H1 (cell line): ENCODE data around the gene SLC39A9. TPM values are rescaled to one million over a fixed set of nuclear protein-coding genes. Genes with fewer than 3 reads are reported as not detected.

Experiments used
- BCL11A ChIP-seq, 2 experiments: IDR thresholded peaks; one replicate each; pipeline ENCODE4 v1.6.1; 2011; ENCODE audit warnings: low read depth in 2 of 2, low read length in 2 of 2, mild to moderate bottlenecking in 2 of 2
- CREB1 ChIP-seq: IDR thresholded peaks from 2 replicates; pipeline ENCODE4 v1.6.1; 2012; ENCODE audit warnings: inconsistent platforms
- CTBP2 ChIP-seq: IDR thresholded peaks from 2 replicates; pipeline ENCODE4 v1.7.0; 2011; ENCODE audit warnings: borderline replicate concordance, mild to moderate bottlenecking, moderate library complexity, mixed read lengths, low read length; ENCODE audit not compliant: insufficient read depth, insufficient read length
- SUZ12 ChIP-seq: fragments of 200-600 bp; sonication (generic); IDR thresholded peaks from 2 replicates; pipeline ENCODE4 v1.6.1; 2012; ENCODE audit warnings: mild to moderate bottlenecking, inconsistent platforms, low read length, moderate library complexity, mixed read lengths
- TAF1 ChIP-seq: IDR thresholded peaks from 2 replicates; pipeline ENCODE4 v1.6.1; 2011; ENCODE audit warnings: mild to moderate bottlenecking, low read depth, low read length
- TBP ChIP-seq: IDR thresholded peaks from 2 replicates; pipeline ENCODE4 v1.6.1; 2011; ENCODE audit warnings: low read depth, low read length, improper control_type of control experiment
- polyA plus RNA-seq, 7 experiments: library from polyadenylated mRNA; depleted of rRNA in 3 of 7; stranded (reverse) in 5 of 7; unstranded in 2 of 7; fragments of >200 nt in 5 of 7; fragments of 200-250 nt in 2 of 7; gene quantifications; 1 replicate in 5 of 7; 2 replicates in 1 of 7; 4 replicates in 1 of 7; pipeline versions ENCODE4 v1.2.1 to v1.2.3, GENCODE V29; 2011 to 2013; ENCODE audit warnings: missing spikeins in 2 of 7, mixed read lengths in 2 of 7
- total RNA-seq: library from RNA; stranded (reverse); fragmentation: NEBNext Ultra II Directional; extraction: Animal tissue kit (Norgen Biotek cat#: 25700); gene quantifications from 2 replicates; pipeline ENCODE4 v1.2.1, GENCODE V29; 2021

Gene SLC39A9
- total and polyA plus RNA-seq, 2 of the 8 experiments (the other 6 are each of a cell fraction or from before 2014, with no cell fraction given) = 31.0 to 44.2 TPM

DNA sequence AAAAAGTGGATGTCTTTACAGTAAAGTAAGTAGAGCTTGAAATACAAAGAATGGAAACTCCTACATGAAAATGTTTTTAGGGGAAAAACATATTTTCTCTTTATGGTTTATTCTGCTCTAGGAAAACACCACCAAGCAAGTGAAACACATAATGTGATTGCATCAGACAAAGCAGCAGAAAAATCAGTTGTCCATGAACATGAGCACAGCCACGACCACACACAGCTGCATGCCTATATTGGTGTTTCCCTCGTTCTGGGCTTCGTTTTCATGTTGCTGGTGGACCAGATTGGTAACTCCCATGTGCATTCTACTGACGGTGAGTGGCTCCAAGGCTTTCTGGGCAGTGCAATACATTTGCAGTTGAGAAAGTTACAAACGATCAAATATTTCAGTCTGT, 43.5 kb downstream of the SLC39A9 start (continued):
- TF ChIP-seq BCL11A (IDR thresholded peaks at IDR 0.05; ENCODE audit: low read depth in 2 of 2, low read length in 2 of 2) (no peak), CREB1 (no peak), SUZ12 (no peak), TAF1 (no peak), TBP (no peak), CTBP2 (no peak)
